Activated CD4-positive, CD25-positive, alpha-beta regulatory T cell (primary cell): Measurements from ENCODE around the gene PCYOX1L.
"Not testable (repeated sequence)": the region's sequence is repeated elsewhere in the genome, so short reads cannot be mapped to it uniquely, and the experiment has no call there.

ENCODE experiments used
- DNase-seq, 4 experiments: peaks; one replicate each; lab custom pipeline; 2025; lab: John Stamatoyannopoulos, UW

Gene PCYOX1L

GRCh38 chr5:149387081-149387631 lies 29.3 kb downstream of the PCYOX1L start:
- no peak for DNase-seq

GRCh38 chr5:149387982-149388381 lies 30.1 kb downstream of the PCYOX1L start:
- DNase-seq: no peak

GRCh38 chr5:149388498-149389190 lies 30.8 kb downstream of the PCYOX1L start:
- DNase-seq: no peak

- DNase-seq: no peak
Observed at GRCh38 chr5:149389552-149390495, 32.0 kb downstream of the PCYOX1L start.

- DNase-seq: not testable (repeated sequence)
Observed at GRCh38 chr5:149391076-149391475, 33.2 kb downstream of the PCYOX1L start.

- DNase-seq: no peak
Observed at GRCh38 chr5:149391524-149391923, 33.7 kb downstream of the PCYOX1L start.

- DNase-seq: no peak
Observed at GRCh38 chr5:149392718-149393117, 34.9 kb downstream of the PCYOX1L start.

- DNase-seq: not testable (repeated sequence)
Observed at GRCh38 chr5:149394996-149395395, 37.1 kb downstream of the PCYOX1L start.

GRCh38 chr5:149397530-149397929 lies 39.7 kb downstream of the PCYOX1L start:
- DNase-seq: no peak

GRCh38 chr5:149398747-149399266 lies 41.0 kb downstream of the PCYOX1L start:
- not testable (repeated sequence) for DNase-seq

- no peak for DNase-seq
Observed at GRCh38 chr5:149399775-149400174, 41.9 kb downstream of the PCYOX1L start.

GRCh38 chr5:149400304-149400703 lies 42.5 kb downstream of the PCYOX1L start:
- no peak for DNase-seq

- no peak for DNase-seq
Observed at GRCh38 chr5:149401051-149401450, 43.2 kb downstream of the PCYOX1L start.

- DNase-seq: no peak
Observed at GRCh38 chr5:149402291-149402690, 44.4 kb downstream of the PCYOX1L start.

- no peak for DNase-seq
Observed at GRCh38 chr5:149403923-149404745, 46.3 kb downstream of the PCYOX1L start.

- DNase-seq: no peak
Observed at GRCh38 chr5:149404746-149405549, 47.1 kb downstream of the PCYOX1L start.

GRCh38 chr5:149405550-149406202 lies 47.8 kb downstream of the PCYOX1L start:
- DNase-seq: no peak

- DNase-seq: no peak
Observed at GRCh38 chr5:149406203-149406978, 48.5 kb downstream of the PCYOX1L start.

- no peak for DNase-seq
Observed at GRCh38 chr5:149406979-149407306, 49.1 kb downstream of the PCYOX1L start.
